Osteocyte (in vitro differentiated cells): ENCODE results near the gene FLOT1. TPM values are rescaled to one million over a fixed set of nuclear protein-coding genes. Genes with fewer than 3 reads are reported as not detected.

Experiments used
- DNase-seq: peaks from one replicate; pipeline ENCODE4 v3.0.0; 2021; ENCODE audit warnings: mixed read lengths; ENCODE audit not compliant: unreplicated experiment; ENCODE audit errors: extremely low spot score
- H3K27ac Mint-ChIP-seq: one replicate; pipeline ENCODE4 v1.8.0; 2021; ENCODE audit warnings: mild to moderate bottlenecking, mixed read lengths; ENCODE audit not compliant: unreplicated experiment
- H3K27me3 Mint-ChIP-seq: one replicate; pipeline ENCODE4 v1.8.0; 2021; ENCODE audit warnings: mixed read lengths; ENCODE audit not compliant: unreplicated experiment
- H3K36me3 Mint-ChIP-seq: one replicate; pipeline ENCODE4 v1.8.0; 2021; ENCODE audit warnings: mixed read lengths; ENCODE audit not compliant: unreplicated experiment
- H3K4me1 Mint-ChIP-seq: one replicate; pipeline ENCODE4 v1.8.0; 2021; ENCODE audit warnings: mixed read lengths; ENCODE audit not compliant: unreplicated experiment
- H3K4me3 Mint-ChIP-seq: one replicate; pipeline ENCODE4 v1.8.0; 2021; ENCODE audit warnings: mild to moderate bottlenecking, moderate library complexity, mixed read lengths; ENCODE audit not compliant: unreplicated experiment
- H3K9me3 Mint-ChIP-seq: one replicate; pipeline ENCODE4 v1.8.0; 2021; ENCODE audit warnings: mixed read lengths; ENCODE audit not compliant: unreplicated experiment
- long read RNA-seq: library from polyadenylated mRNA; unstranded; transcript quantifications from one replicate; pipeline ENCODE4 v2.0.0, GENCODE V29; 2021
- total RNA-seq: library from RNA; stranded (reverse); gene quantifications from 2 replicates; pipeline ENCODE4 v1.2.1, GENCODE V29; 2021
- TF ChIP-seq, protein P1 (sequence below): fragments of 200-600 bp; sonication (generic); IDR thresholded peaks from 2 replicates; pipeline ENCODE4 v1.5.0; 2021; ENCODE audit warnings: antibody characterized with exemption, mild to moderate bottlenecking, moderate library complexity

Gene FLOT1
- total RNA-seq, result 86.8 and 88.1 TPM in 2 replicates
- long read RNA-seq, transcript FLOT1-201 (13 exons, 1,912 nt), result major isoform, 112 of 175 reads
- long read RNA-seq, partial matches to known transcripts, result 19 of 175 reads
- long read RNA-seq, other reads (novel, unspliced or antisense), result 43 of 175 reads

GRCh38 chr6:30742316-30743098 is at the start of gene FLOT1:
TSS of gene FLOT1 (minus strand) at chr6:30742687. CDS start at chr6:30742189, 498 bp downstream.
- no peaks in the 10 kb centered on the region for H3K9me3 Mint-ChIP-seq
- H3K4me3 Mint-ChIP-seq, result peak within 1 kb of the TSS; percentile 99
- TF ChIP-seq, protein P1, sequence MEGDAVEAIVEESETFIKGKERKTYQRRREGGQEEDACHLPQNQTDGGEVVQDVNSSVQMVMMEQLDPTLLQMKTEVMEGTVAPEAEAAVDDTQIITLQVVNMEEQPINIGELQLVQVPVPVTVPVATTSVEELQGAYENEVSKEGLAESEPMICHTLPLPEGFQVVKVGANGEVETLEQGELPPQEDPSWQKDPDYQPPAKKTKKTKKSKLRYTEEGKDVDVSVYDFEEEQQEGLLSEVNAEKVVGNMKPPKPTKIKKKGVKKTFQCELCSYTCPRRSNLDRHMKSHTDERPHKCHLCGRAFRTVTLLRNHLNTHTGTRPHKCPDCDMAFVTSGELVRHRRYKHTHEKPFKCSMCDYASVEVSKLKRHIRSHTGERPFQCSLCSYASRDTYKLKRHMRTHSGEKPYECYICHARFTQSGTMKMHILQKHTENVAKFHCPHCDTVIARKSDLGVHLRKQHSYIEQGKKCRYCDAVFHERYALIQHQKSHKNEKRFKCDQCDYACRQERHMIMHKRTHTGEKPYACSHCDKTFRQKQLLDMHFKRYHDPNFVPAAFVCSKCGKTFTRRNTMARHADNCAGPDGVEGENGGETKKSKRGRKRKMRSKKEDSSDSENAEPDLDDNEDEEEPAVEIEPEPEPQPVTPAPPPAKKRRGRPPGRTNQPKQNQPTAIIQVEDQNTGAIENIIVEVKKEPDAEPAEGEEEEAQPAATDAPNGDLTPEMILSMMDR, result no peak
- peaks cover 50% of the 10 kb centered on the region for H3K4me1 Mint-ChIP-seq
- peak within 1 kb of the TSS; percentile 98 for H3K27ac Mint-ChIP-seq
- H3K27me3 Mint-ChIP-seq, result no peaks in the 10 kb centered on the region
- peaks cover 41% of the 10 kb centered on the region for H3K36me3 Mint-ChIP-seq
- peak; percentile 97 for DNase-seq

DNA sequence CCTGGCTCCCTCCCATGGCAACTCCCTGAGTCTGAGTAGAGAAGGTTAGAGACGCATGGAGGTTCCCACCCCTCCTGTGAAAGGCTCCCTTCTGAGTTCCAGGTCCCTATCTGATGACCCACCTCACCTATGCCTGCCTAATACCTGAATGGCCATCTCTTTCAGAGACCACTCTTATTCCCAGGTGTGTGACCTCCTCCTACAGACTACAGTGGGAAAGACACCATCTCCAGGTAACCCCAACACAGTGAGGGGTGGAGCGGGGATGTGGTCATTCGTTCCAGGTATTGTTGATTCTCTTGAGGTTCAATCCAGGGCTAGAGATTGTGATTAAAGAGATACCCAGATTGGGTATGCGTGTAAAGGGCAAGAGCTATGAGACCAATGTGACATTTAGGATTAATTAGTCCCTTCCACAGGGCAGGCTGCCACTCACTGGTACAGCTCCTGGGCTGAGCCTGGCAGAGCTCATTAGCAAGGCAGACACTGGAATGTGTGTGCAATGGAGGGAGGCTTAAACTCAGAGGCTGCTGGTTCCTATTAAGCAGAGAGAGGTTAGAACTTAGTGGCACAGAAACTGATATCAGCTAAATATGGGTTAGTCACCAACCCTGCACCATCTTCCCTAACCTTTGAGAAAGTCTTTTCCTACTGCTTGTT is 48.4 kb upstream of the FLOT1 start:
- Mint-ChIP-seq H3K4me3 (no peak overlapping the region), H3K36me3 (no peaks in the 10 kb centered on the region), H3K27me3 (no peaks in the 10 kb centered on the region), H3K27ac (peak overlapping the region; percentile 42), H3K4me1 (peaks cover 30% of the 10 kb centered on the region), H3K9me3 (no peaks in the 10 kb centered on the region)
- DNase-seq, result no peak
- TF ChIP-seq, protein P1, result no peak

DNA sequence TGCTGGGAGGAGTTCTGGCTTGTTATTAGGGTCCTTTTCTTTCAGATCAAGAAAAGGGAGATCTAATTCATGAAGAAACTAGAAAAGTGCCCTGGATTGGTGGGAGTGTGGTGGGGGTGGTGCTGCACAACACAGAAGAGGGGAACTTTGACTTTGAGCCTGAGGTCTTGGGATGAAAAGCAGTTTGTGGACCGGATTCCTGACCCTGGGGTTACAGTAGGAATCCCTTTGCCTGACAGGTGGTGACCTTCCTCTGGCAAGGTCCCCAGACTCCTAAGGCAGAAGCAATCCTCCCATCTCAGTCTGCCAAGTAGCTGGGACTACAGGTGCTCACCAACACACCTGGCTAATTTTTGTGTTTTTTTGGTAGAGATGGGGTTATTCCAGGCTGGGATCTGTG is 47.1 kb upstream of the FLOT1 start:
- no peak overlapping the region for H3K4me3 Mint-ChIP-seq
- DNase-seq, result no peak
- peaks cover 3% of the 10 kb centered on the region for H3K9me3 Mint-ChIP-seq
- H3K27me3 Mint-ChIP-seq, result no peaks in the 10 kb centered on the region
- TF ChIP-seq, protein P1, result no peak
- H3K27ac Mint-ChIP-seq, result no peak overlapping the region
- H3K4me1 Mint-ChIP-seq, result peaks cover 23% of the 10 kb centered on the region
- no peaks in the 10 kb centered on the region for H3K36me3 Mint-ChIP-seq

DNA sequence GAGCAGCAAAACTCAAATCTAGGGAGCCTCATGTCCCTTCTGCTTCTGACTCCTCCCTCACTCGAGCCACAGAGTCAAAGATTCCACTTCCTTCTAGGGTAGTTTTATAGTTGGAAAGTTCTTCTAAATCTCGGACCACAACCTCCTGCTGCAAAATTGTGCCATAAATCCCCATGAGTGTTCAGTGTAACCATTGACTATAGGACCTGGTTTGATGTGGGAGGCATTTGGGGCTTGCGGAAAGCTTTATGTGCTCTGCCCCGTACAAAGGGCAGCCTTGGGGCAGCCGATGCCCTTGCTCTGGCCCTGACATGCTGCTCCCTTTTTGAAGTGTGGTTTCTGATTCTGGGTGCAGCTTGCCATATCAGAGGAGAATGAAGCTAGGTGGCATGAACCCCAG is 45.5 kb upstream of the FLOT1 start:
- Mint-ChIP-seq H3K27me3 (no peaks in the 10 kb centered on the region), H3K4me3 (no peak overlapping the region), H3K4me1 (peaks cover 12% of the 10 kb centered on the region), H3K36me3 (no peaks in the 10 kb centered on the region), H3K9me3 (peaks cover 3% of the 10 kb centered on the region), H3K27ac (no peak overlapping the region)
- TF ChIP-seq, protein P1, result no peak
- no peak for DNase-seq

DNA sequence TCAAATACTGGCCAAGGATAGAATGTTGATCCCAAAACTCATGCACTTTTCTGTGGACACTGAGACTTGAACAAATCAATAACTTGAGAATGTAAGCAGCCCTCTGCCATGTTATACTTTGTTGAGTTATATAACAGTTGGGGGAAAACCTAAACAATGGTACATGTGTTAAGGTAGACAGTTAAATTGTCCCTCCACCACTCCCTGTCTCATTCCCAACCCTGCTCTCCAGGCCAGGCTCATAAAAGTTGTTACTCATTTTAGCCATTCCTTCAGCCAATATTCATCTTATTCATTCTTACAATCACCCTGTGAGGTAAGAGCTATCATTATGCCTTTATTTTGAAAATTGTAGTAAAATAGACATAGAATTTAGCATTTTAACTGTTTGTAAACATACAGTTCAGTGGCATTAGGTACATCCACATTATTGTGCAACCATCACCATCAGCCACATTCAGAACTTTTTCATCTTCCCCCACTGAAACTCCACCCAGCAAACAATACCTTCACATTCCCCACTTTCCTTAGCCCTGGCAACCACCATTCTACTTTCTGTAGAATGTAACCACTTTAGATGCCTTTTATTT is 40.0 kb upstream of the FLOT1 start:
- DNase-seq, result no peak
- Mint-ChIP-seq H3K4me3 (no peak overlapping the region), H3K36me3 (no peaks in the 10 kb centered on the region), H3K27me3 (no peaks in the 10 kb centered on the region), H3K4me1 (peaks cover 50% of the 10 kb centered on the region), H3K27ac (peak overlapping the region; percentile 100), H3K9me3 (peaks cover 3% of the 10 kb centered on the region)
- TF ChIP-seq, protein P1, result no peak
